Glutamatergic neuron (in vitro differentiated cells): Measurements from ENCODE around the gene JAKMIP1. TPM values are rescaled to one million over a fixed set of nuclear protein-coding genes. Genes with fewer than 3 reads are reported as not detected.

Experiments used
- DNase-seq: peaks from one replicate; pipeline ENCODE4 v3.0.0; 2022
- H3K27ac Mint-ChIP-seq: one replicate; pipeline ENCODE4 v1.8.0; 2020; ENCODE audit warnings: mild to moderate bottlenecking, mixed read lengths, inconsistent platforms; ENCODE audit not compliant: unreplicated experiment
- H3K27me3 Mint-ChIP-seq: one replicate; pipeline ENCODE4 v1.8.0; 2020; ENCODE audit warnings: mild to moderate bottlenecking, moderate library complexity, mixed read lengths, inconsistent platforms; ENCODE audit not compliant: unreplicated experiment
- H3K36me3 Mint-ChIP-seq: one replicate; pipeline ENCODE4 v1.8.0; 2020; ENCODE audit warnings: mild to moderate bottlenecking, mixed read lengths, inconsistent platforms; ENCODE audit not compliant: unreplicated experiment
- H3K4me1 Mint-ChIP-seq: one replicate; pipeline ENCODE4 v1.8.0; 2020; ENCODE audit warnings: mild to moderate bottlenecking, low read depth, mixed read lengths, inconsistent platforms; ENCODE audit not compliant: unreplicated experiment
- H3K4me3 Mint-ChIP-seq: one replicate; pipeline ENCODE4 v1.8.0; 2020; ENCODE audit warnings: mild to moderate bottlenecking, mixed read lengths, inconsistent platforms; ENCODE audit not compliant: unreplicated experiment
- H3K9me3 Mint-ChIP-seq: one replicate; pipeline ENCODE4 v1.8.0; 2020; ENCODE audit warnings: mild to moderate bottlenecking, moderate library complexity, mixed read lengths, inconsistent platforms; ENCODE audit not compliant: unreplicated experiment
- CTCF ChIP-seq: fragments of 200-600 bp; sonication (generic); IDR thresholded peaks from one replicate; pipeline ENCODE4 v1.5.0; 2021; ENCODE audit not compliant: partially characterized antibody, unreplicated experiment
- total RNA-seq: library from RNA; stranded (reverse); fragmentation: NEBNext Ultra II Directional; extraction: Animal tissue kit (Norgen Biotek cat#: 25700); gene quantifications from one replicate; pipeline ENCODE4 v1.2.1, GENCODE V29; 2021; ENCODE audit not compliant: unreplicated experiment

JAKMIP1 gene
- total RNA-seq, 1 donor from 2014 or later, result 2.4 TPM

DNA sequence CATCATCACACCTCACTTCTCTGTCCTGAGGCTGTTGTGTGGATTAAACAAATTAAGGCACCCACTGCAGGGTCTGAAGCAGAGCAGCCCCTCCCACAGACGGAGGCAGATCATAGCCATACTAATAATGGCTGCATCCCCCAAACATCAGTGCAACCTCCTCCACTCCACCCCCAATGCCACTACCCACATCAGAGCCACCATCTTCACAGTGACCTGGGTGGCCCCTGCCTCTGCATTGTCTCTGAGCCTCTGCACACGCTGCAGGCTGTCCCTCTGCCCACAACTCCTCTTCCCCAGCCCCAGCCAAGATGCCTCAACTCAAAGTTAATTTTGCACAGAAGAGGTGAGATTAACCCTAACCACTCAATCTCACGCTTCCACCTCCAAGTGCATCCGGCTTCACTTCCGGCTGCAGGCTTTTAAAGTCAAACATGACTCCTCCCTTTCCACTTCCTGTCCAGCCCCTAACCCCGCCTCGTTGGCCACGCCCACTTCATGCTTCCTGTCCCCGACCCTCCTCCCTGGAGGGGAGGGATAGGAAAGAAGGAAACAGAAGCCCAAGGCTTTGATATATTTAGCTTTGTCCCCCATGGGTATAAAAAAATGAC is 22.7 kb downstream of the JAKMIP1 start:
- H3K27ac Mint-ChIP-seq, result no peak overlapping the region
- peaks cover 1% of the 10 kb centered on the region for H3K9me3 Mint-ChIP-seq
- TF ChIP-seq CTCF, result no peak
- H3K27me3 Mint-ChIP-seq, result peaks cover 1% of the 10 kb centered on the region
- no peak overlapping the region for H3K4me3 Mint-ChIP-seq
- H3K4me1 Mint-ChIP-seq, result no peaks in the 10 kb centered on the region
- H3K36me3 Mint-ChIP-seq, result no peaks in the 10 kb centered on the region
- no peak for DNase-seq

DNA sequence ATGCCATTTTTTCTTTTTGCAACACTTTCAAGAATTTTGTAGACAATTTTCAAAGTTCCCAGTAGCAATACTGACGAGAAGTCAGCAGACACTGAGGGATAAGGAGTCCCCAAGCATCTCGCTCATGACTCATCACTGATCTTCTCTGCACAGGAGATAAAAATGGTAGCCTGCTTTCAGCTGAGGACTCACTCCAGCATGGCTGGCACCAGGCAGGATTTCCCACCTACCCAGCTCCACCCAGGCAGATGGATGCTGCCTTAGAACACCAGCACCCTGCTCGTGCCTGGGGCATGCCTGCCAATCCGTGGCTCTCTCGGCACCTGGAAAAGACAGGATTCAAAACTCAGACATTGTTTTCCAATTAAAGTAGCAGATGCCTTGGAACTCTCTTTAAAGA is 24.9 kb downstream of the JAKMIP1 start:
- peaks cover 4% of the 10 kb centered on the region for H3K36me3 Mint-ChIP-seq
- no peak overlapping the region for H3K27ac Mint-ChIP-seq
- H3K27me3 Mint-ChIP-seq, result peaks cover 7% of the 10 kb centered on the region
- no peak for DNase-seq
- no peak for TF ChIP-seq CTCF
- peaks cover 5% of the 10 kb centered on the region for H3K9me3 Mint-ChIP-seq
- H3K4me1 Mint-ChIP-seq, result no peaks in the 10 kb centered on the region
- no peak overlapping the region for H3K4me3 Mint-ChIP-seq

GRCh38 chr4:6172927-6173200 is 27.5 kb downstream of the JAKMIP1 start:
- H3K27me3 Mint-ChIP-seq, result peaks cover 15% of the 10 kb centered on the region
- DNase-seq, result no peak
- no peak for TF ChIP-seq CTCF
- H3K4me1 Mint-ChIP-seq, result no peaks in the 10 kb centered on the region
- peaks cover 3% of the 10 kb centered on the region for H3K9me3 Mint-ChIP-seq
- H3K4me3 Mint-ChIP-seq, result no peak overlapping the region
- no peak overlapping the region for H3K27ac Mint-ChIP-seq
- peaks cover 4% of the 10 kb centered on the region for H3K36me3 Mint-ChIP-seq

DNA sequence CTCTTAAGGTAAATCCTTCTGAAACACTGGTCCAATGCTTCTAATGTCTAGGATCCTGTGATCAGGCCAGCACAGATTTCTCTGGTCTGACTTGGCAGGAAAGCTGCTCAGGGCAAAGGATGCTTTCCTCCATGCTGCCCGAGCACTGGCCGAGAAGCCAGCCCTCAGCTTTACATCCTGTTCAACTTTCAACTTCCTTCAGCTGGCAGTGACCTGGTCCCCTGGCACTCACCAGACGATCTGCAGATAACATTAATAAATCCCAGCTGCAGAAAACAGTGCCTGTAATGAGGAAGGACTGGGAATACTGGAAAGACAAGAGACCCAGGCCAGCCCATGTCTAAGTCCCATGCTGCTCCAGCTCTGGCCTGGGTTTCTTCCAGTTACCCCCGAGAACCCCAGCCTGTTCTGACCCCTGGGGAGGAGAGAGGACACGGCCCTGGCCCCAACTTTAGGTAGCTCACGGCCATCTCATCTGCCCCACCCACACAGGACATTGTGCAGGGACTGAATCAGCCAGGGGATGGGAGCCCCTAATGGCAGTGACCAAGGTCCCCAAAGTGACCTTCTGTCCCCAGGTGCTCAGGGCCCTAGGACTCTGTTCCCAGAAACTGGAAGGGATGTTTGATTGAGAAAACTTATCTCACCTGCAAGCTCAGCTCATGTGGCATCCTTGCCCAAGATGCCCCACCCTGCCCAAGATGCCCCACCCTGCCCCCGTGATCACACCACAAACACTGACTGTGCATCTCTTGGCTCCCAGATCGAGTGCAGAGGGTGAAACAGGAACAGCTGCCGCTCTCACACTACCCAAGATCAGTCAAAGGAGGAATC is 28.0 kb downstream of the JAKMIP1 start:
- peaks cover 15% of the 10 kb centered on the region for H3K27me3 Mint-ChIP-seq
- no peak for DNase-seq
- H3K9me3 Mint-ChIP-seq, result peaks cover 3% of the 10 kb centered on the region
- no peak overlapping the region for H3K4me3 Mint-ChIP-seq
- H3K27ac Mint-ChIP-seq, result no peak overlapping the region
- H3K36me3 Mint-ChIP-seq, result peaks cover 4% of the 10 kb centered on the region
- H3K4me1 Mint-ChIP-seq, result no peaks in the 10 kb centered on the region
- TF ChIP-seq CTCF, result no peak

DNA sequence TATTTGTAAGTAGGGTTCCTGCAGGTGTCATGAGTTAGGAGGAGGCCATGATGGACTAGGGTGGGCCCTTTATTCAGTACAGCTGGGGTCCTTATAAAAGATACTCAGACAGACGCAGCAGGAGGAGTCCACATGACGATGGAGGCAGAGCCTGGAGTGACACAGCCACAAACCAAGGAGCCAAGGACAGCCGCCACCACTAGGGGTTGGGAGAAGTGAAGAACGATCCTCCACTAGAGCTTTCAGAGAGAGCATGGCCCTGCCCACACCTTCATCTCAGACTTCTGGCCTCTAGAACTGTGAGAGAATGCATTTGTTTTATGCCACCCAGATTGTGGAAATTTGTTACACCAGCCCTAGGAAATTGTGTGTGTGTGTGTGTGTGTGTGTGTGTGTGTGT is 31.1 kb downstream of the JAKMIP1 start:
- Mint-ChIP-seq H3K36me3 (peaks cover 12% of the 10 kb centered on the region), H3K9me3 (peaks cover 9% of the 10 kb centered on the region), H3K4me1 (no peaks in the 10 kb centered on the region), H3K27me3 (peaks cover 15% of the 10 kb centered on the region), H3K4me3 (no peak overlapping the region), H3K27ac (no peak overlapping the region)
- TF ChIP-seq CTCF, result no peak
- no peak for DNase-seq
